ENCODE data around the gene S100PBP. TPM values are rescaled to one million over a fixed set of nuclear protein-coding genes. Genes with fewer than 3 reads are reported as not detected.

The S100PBP gene
- total RNA-seq, 1 experiment from 2014 or later = 50.1 TPM

DNA sequence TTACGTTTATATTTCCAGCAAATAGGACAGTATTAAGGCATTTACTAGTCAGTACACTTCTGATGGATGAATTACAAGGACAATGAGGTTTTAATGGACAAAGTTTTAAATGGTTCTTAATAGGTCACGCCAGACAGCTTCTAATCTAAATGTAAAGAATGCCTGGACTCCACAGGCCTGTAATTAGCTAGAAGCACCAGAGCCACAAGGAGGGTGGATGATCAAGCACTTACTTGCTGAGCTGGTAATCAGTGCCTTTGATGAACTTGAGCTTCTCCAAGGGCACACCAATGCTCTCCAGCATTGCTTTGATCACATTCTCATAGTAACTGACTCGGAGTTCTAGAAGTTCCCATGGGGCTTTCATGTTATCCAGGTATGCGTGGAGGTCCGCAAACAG lies 7.1 kb upstream of the S100PBP start:
- Histone ChIP-seq H2BK12ac (ENCODE audit: insufficient read length, low read depth, low read length) (no peak overlapping the region), H3K9ac (ENCODE audit: extremely low read depth, insufficient read length, low read length) (no peak overlapping the region), H3K14ac (ENCODE audit: insufficient read depth, low read length) (no peak overlapping the region), H2AK5ac (ENCODE audit: insufficient read length, low read length) (no peak overlapping the region), H3K23ac (ENCODE audit: insufficient read length, low read depth, low read length) (no peak overlapping the region), H3K79me2 (ENCODE audit: insufficient read depth, low read length) (peaks cover 30% of the 10 kb centered on the region; the same call in 1 of the 2 replicates), H2AFZ (ENCODE audit: low read length) (no peak overlapping the region), H3K9me3 (ENCODE audit: control insufficient read depth, low read depth, low read length) (no peaks in the 10 kb centered on the region), H2BK5ac (ENCODE audit: insufficient read length, low read length) (no peak overlapping the region), H4K5ac (ENCODE audit: insufficient read length, low read depth, low read length) (no peak overlapping the region), H3K4ac (ENCODE audit: low read depth, low read length) (no peak overlapping the region), H3T11ph (ENCODE audit: low read length) (no peak overlapping the region), H3K23me2 (ENCODE audit: insufficient read length, low read depth, low read length, poor library complexity, severe bottlenecking) (no peaks in the 10 kb centered on the region), H3K27ac (ENCODE audit: insufficient read length, low read depth, low read length) (no peak overlapping the region), H3K27me3 (ENCODE audit: insufficient read depth, low read length) (no peaks in the 10 kb centered on the region), H3K18ac (ENCODE audit: insufficient read length, low read depth, low read length) (no peak overlapping the region), H4K8ac (replicated peaks; ENCODE audit: insufficient read length, low read depth, low read length) (no peak overlapping the region), H3K56ac (ENCODE audit: insufficient read length, low read depth, low read length) (no peak overlapping the region), H2BK120ac (ENCODE audit: low read depth, low read length, poor library complexity, severe bottlenecking) (no peak overlapping the region), H3K79me1 (ENCODE audit: insufficient read depth, low read depth, low read length, poor library complexity, severe bottlenecking) (peaks cover 11% of the 10 kb centered on the region), H3K4me2 (ENCODE audit: insufficient read depth, insufficient read length, low read length) (no peak overlapping the region), H4K91ac (ENCODE audit: insufficient read length, low read depth, low read length) (no peak overlapping the region), H2BK15ac (ENCODE audit: low read depth, low read length) (no peak overlapping the region), H4K20me1 (ENCODE audit: control insufficient read depth, insufficient read depth, insufficient read length) (no peaks in the 10 kb centered on the region), H3K4me1 (ENCODE audit: insufficient read depth, low read length) (no peaks in the 10 kb centered on the region; the same call in 1 of the 2 replicates), H2BK20ac (ENCODE audit: low read depth, low read length, poor library complexity, severe bottlenecking) (no peak overlapping the region)
- Mint-ChIP-seq H3K4me3 (no peak overlapping the region), H3K27me3 (ENCODE audit: low read depth) (no peaks in the 10 kb centered on the region), H3K4me1 (peaks cover 33 to 44% of the 10 kb centered on the region in 2 experiments), H3K9me3 (peaks cover 0 to 2% of the 10 kb centered on the region in 2 experiments; a peak in 3 of 5 replicates), H3K36me3 (ENCODE audit: insufficient read depth in 1 of 3, low read depth in 3 of 3) (peaks cover 75 to 88% (median 77%) of the 10 kb centered on the region in 3 experiments), H3K27ac (no peak overlapping the region)
- no peak for DNase-seq
- no peak for TF ChIP-seq CTCF (conservative IDR thresholded peaks at IDR 0.05)
- no CpG with 5 or more reads among the region's 5 CpGs for WGBS (ENCODE audit: extremely low coverage, insufficient read length, low lambda C conversion rate)
